Stomach (tissue), 9 donors: ENCODE data around the gene B3GNT2. TPM values are rescaled to one million over a fixed set of nuclear protein-coding genes. Genes with fewer than 3 reads are reported as not detected.
"Not testable (repeated sequence)": the region's sequence is repeated elsewhere in the genome, so short reads cannot be mapped to it uniquely, and the experiment has no call there.

ENCODE experiments used
- DNase-seq, 2 donors: peaks; one replicate each; pipeline versions ENCODE4 v3.0.0 to v3.0.0-alpha.2; 2013 to 2019
- H3K27ac ChIP-seq, 5 donors: fragments of 200-600 bp in 4 of 5; sonication (generic) in 4 of 5; one replicate each; pipeline ENCODE4 v1.5.1; 2013 to 2019; ENCODE audit warnings: mild to moderate bottlenecking in 1 of 5, moderate library complexity in 1 of 5
- H3K27me3 ChIP-seq, 3 donors: fragments of 200-600 bp; sonication (generic); one replicate each; pipeline ENCODE4 v1.5.1; 2017 to 2019; ENCODE audit warnings: mixed run types in 1 of 3
- H3K36me3 ChIP-seq, 4 donors: fragments of 200-600 bp; sonication (generic); 1 replicate in 3 of 4; 2 replicates in 1 of 4; pipeline ENCODE4 v1.5.1; 2016 to 2019
- H3K4me1 ChIP-seq, 4 donors: fragments of 200-600 bp; sonication (generic); one replicate each; pipeline ENCODE4 v1.5.1; 2016 to 2019
- H3K4me3 ChIP-seq, 4 donors: fragments of 200-600 bp; sonication (generic) in 3 of 4; one replicate each; pipeline ENCODE4 v1.5.1; 2016 to 2019; ENCODE audit warnings: mild to moderate bottlenecking in 1 of 4
- H3K9me3 ChIP-seq, 4 donors: fragments of 200-600 bp; sonication (generic); one replicate each; pipeline ENCODE4 v1.5.1; 2016 to 2019
- EP300 ChIP-seq: sonication (generic); formaldehyde crosslinking; IDR thresholded peaks from one replicate; pipeline ENCODE4 v1.6.1; 2017; ENCODE audit warnings: antibody characterized with exemption
- POLR2A ChIP-seq, 4 donors: fragments of 450-650 bp; IDR thresholded peaks; one replicate each; pipeline ENCODE4 v1.6.1; 2016; ENCODE audit warnings: antibody characterized with exemption in 4 of 4, control low read depth in 2 of 4, mild to moderate bottlenecking in 1 of 4, moderate library complexity in 1 of 4
- POLR2AphosphoS5 ChIP-seq, 3 donors: sonication (generic); formaldehyde crosslinking; IDR thresholded peaks; one replicate each; pipeline ENCODE4 v1.6.1; 2016; ENCODE audit warnings: antibody characterized with exemption in 3 of 3
- WGBS, 5 donors: extraction: QIAGEN DNeasy Blood & Tissue Kit in 3 of 5; methylation state at CpG; one replicate each; pipeline versions ENCODE4 v1.1.5 to v1.1.7; 2013 to 2018; 5-methylcytosine and 5-hydroxymethylcytosine counted together
- intact Hi-C: fragments of 100-400 bp; cut with DNase I; formaldehyde crosslinking; loops from one replicate; pipeline ENCODE4 v1.15.1; 2023; ENCODE audit warnings: low total_unique reads
- polyA plus RNA-seq, 3 donors: library from polyadenylated mRNA; stranded (reverse); fragments of 200-250 nt; gene quantifications; one replicate each; pipeline ENCODE4 v1.2.3, GENCODE V29; 2013
- total RNA-seq, 5 donors: library from RNA; depleted of rRNA; stranded (reverse); fragments of >200 nt; gene quantifications; one replicate each; pipeline versions ENCODE4 v1.1.0 to v1.2.3, GENCODE V29; 2014 to 2016
- TF ChIP-seq, protein P1 (sequence below), 7 experiments: fragments of 450-650 bp in 4 of 7; fragments of 200-600 bp in 3 of 7; sonication (generic) in 3 of 7; IDR thresholded peaks; one replicate each; pipeline ENCODE4 v1.5.1; 2016 to 2019; ENCODE audit warnings: antibody characterized with exemption in 7 of 7, control low read depth in 2 of 7, mild to moderate bottlenecking in 1 of 7
- donor health status: healthy with polysubstance abuse.
- donor health status: Bipolar disorder and iron deficiency.
- donor health status: healthy.

Gene B3GNT2
- total and polyA plus RNA-seq, 8 donors, result 6.6 to 62.5 (median 19.6) TPM

DNA sequence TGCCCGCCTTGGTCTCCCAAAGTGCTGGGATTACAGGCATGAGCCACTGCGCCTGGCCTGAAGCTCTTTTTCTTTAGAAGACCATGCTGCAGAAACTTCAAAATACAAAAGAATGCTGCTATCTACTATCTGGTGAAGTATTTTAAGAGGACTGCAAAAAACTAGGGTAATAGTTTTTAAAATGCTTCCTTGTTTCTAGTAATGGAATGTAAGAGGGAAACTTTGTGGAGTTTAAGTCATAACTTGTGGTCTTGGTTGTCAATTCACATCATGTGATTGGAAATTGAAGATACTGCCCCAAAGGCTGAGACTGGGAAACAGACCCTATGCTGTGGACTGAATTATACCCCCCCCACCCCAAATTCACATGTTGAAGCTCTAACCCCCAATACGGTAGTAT lies 68.3 kb downstream of the B3GNT2 start:
- WGBS, 5 donors, result 59 to 84% (median 80%) methylated on average over 3 of the region's 3 CpGs
- Histone ChIP-seq H3K4me1 (peaks cover 0 to 6% (median 0%) of the 10 kb centered on the region in 4 donors), H3K36me3 (no peaks in the 10 kb centered on the region), H3K27me3 (no peaks in the 10 kb centered on the region), H3K4me3 (no peak overlapping the region), H3K27ac (no peak overlapping the region), H3K9me3 (no peaks in the 10 kb centered on the region)
- DNase-seq, result no peak
- no peak for TF ChIP-seq POLR2A (IDR thresholded peaks at IDR 0.05)
- TF ChIP-seq EP300, result no peak
- TF ChIP-seq, protein P1, sequence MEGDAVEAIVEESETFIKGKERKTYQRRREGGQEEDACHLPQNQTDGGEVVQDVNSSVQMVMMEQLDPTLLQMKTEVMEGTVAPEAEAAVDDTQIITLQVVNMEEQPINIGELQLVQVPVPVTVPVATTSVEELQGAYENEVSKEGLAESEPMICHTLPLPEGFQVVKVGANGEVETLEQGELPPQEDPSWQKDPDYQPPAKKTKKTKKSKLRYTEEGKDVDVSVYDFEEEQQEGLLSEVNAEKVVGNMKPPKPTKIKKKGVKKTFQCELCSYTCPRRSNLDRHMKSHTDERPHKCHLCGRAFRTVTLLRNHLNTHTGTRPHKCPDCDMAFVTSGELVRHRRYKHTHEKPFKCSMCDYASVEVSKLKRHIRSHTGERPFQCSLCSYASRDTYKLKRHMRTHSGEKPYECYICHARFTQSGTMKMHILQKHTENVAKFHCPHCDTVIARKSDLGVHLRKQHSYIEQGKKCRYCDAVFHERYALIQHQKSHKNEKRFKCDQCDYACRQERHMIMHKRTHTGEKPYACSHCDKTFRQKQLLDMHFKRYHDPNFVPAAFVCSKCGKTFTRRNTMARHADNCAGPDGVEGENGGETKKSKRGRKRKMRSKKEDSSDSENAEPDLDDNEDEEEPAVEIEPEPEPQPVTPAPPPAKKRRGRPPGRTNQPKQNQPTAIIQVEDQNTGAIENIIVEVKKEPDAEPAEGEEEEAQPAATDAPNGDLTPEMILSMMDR (IDR thresholded peaks at IDR 0.05), result no peak
- TF ChIP-seq POLR2AphosphoS5 (IDR thresholded peaks at IDR 0.05), result no peak
- intact Hi-C loops, result no loop called here

DNA sequence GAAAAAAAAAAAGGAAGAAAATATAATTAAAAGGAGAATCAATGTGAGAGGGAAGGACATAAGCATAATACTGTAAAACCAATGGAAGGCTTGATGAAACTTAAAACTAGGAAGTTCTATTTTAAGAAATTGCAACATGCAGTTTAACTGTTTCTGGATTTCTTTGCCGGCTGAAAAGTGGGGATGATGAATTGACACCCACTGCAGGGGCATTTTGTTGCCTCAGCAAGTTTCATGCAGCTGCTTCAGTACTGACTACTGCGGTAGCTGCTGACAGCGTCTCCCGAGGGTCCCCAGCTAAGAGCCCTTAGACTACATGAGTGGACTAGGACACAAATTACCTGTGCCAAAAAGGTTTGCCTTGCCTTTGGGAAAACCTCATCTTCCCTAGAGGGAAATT lies 69.2 kb downstream of the B3GNT2 start:
- WGBS, 5 donors, result 76 to 96% (median 79%) methylated on average over 4 of the region's 4 CpGs
- Histone ChIP-seq H3K27me3 (no peaks in the 10 kb centered on the region), H3K4me3 (no peak overlapping the region), H3K4me1 (peaks cover 0 to 6% (median 0%) of the 10 kb centered on the region in 4 donors), H3K27ac (no peak overlapping the region), H3K9me3 (no peaks in the 10 kb centered on the region), H3K36me3 (no peaks in the 10 kb centered on the region)
- no peak for TF ChIP-seq POLR2AphosphoS5 (IDR thresholded peaks at IDR 0.05)
- no peak for TF ChIP-seq EP300
- TF ChIP-seq POLR2A (IDR thresholded peaks at IDR 0.05), result no peak
- TF ChIP-seq, protein P1 (IDR thresholded peaks at IDR 0.05), result no peak
- intact Hi-C loops, result no loop called here
- peak in 1 of 2 donors; percentile 15 for DNase-seq

DNA sequence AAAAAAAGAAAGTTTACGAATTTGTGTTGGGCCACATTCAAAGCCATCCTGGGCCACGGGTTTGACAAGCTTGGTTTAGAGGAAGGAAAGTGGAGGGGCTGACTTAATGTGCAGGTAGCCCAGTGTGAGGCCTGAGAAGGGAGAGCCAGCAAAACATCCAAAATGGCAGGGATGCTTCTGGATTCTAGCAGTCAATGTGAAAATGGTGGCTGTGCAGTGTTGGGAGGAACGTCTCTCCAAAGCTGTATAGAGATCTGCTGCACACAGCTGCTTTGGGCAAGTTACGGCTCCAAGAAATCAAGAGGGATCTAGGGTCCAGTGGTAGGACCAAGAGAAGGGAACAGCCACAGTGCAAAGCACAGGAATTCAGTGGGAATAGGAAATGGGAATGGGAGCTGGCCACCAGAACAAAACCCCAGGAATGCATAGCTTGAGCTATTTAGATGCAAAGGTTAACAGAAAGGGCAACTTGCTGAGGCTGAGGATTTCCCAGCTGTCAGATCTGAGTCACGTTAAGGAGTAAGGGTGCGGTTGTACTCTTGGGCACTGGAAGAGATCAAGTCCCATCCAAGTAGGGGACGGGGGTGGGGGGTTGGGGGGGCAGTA lies 70.6 kb downstream of the B3GNT2 start:
- no peak for DNase-seq
- WGBS, 5 donors, result 61 to 77% (median 74%) methylated on average over 7 of the region's 7 CpGs
- intact Hi-C loops, result no loop called here
- no peaks in the 10 kb centered on the region for H3K36me3 ChIP-seq
- no peak overlapping the region for H3K4me3 ChIP-seq
- TF ChIP-seq, protein P1 (IDR thresholded peaks at IDR 0.05), result no peak
- no peak for TF ChIP-seq EP300
- TF ChIP-seq POLR2A (IDR thresholded peaks at IDR 0.05), result no peak
- H3K4me1 ChIP-seq, result peaks cover 0 to 14% (median 4%) of the 10 kb centered on the region in 4 donors
- no peaks in the 10 kb centered on the region for H3K9me3 ChIP-seq
- no peak overlapping the region for H3K27ac ChIP-seq
- no peaks in the 10 kb centered on the region for H3K27me3 ChIP-seq

DNA sequence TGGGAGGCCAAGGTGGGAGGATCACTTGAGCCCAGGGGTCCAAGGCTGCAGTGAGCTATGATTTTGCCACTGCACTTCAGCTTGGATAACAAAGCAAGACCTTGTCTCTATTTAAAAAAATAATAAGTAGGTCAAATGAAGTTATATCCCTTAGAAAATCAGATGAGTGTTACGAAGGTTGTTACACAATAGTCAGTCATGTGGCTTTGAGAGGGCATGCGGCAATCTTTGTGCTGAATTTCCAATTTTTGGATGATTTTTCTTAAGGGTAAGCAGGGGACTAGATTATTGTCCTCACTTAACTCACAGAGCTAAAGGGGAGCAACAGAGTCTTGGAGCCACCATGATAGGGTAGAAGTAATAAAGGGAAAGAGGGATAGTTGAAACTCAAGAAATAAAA lies 71.8 kb downstream of the B3GNT2 start:
- Histone ChIP-seq H3K4me3 (no peak overlapping the region), H3K36me3 (no peaks in the 10 kb centered on the region), H3K27ac (no peak overlapping the region), H3K9me3 (no peaks in the 10 kb centered on the region), H3K4me1 (peaks cover 0 to 14% (median 4%) of the 10 kb centered on the region in 4 donors), H3K27me3 (no peaks in the 10 kb centered on the region)
- intact Hi-C loops, result no loop called here
- WGBS, 5 donors, result 91 to 97% (median 93%) methylated on average over 2 of the region's 2 CpGs
- TF ChIP-seq POLR2A (IDR thresholded peaks at IDR 0.05) (no peak), EP300 (no peak), POLR2AphosphoS5 (IDR thresholded peaks at IDR 0.05) (no peak)
- TF ChIP-seq, protein P1 (IDR thresholded peaks at IDR 0.05), result no peak
- DNase-seq, result no peak

DNA sequence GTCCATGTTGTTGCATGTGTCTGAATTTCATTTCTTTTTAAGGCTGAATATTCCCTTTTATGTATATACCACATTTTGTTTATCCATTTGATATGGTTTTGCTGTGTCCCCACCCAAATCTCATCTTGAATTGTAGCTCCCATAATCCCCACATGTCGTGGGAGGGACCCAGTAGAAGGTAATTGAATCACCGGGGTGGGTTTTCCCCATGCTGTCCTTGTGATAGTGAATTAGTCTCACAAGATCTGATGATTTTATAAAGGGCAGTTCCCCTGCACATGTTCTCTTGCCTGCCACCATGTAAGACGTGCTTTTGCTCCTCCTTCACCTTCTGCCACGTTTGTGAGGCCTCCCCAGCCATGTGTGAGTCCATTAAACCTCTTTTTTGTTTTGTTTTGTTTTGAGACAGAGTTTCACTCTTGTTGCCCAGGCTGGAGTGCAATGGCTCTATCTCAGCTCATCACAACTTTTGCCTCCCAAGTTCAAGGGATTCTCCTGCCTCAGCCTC lies 72.8 kb downstream of the B3GNT2 start:
- H3K27ac ChIP-seq, DNase-seq, H3K4me3 ChIP-seq, H3K4me1 ChIP-seq, intact Hi-C loops, H3K36me3 ChIP-seq, H3K27me3 ChIP-seq, H3K9me3 ChIP-seq: not testable (repeated sequence)
- 60 to 89% (median 77%) methylated on average over 4 of the region's 4 CpGs for WGBS, 5 donors
